IPS DF 4.7 (cell line): ENCODE measurements around the gene HIPK1.

Source experiments
- DNase-seq: peaks from one replicate; pipeline ENCODE4 v3.0.0-alpha.2; 2013; ENCODE audit warnings: low spot score; ENCODE audit errors: extremely low read depth

HIPK1 gene

DNA sequence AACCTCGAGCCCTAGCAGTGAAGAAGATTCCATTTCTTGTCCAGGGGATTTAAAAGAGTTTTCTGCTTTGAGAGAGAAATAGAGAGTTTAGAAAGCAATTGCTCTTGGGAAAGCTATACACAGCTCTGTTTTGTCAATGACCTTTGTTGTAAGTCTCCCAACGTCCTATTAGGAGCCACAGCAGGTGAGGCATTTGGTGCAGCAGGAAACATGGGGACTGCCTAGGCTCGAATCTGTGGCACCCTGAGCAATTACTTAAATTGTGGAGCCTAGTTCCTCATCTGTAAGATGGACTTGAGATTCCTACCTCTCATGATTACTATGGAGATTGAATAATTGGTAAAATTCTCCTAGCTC is 15.8 kb upstream of the HIPK1 start:
- no peak for DNase-seq

DNA sequence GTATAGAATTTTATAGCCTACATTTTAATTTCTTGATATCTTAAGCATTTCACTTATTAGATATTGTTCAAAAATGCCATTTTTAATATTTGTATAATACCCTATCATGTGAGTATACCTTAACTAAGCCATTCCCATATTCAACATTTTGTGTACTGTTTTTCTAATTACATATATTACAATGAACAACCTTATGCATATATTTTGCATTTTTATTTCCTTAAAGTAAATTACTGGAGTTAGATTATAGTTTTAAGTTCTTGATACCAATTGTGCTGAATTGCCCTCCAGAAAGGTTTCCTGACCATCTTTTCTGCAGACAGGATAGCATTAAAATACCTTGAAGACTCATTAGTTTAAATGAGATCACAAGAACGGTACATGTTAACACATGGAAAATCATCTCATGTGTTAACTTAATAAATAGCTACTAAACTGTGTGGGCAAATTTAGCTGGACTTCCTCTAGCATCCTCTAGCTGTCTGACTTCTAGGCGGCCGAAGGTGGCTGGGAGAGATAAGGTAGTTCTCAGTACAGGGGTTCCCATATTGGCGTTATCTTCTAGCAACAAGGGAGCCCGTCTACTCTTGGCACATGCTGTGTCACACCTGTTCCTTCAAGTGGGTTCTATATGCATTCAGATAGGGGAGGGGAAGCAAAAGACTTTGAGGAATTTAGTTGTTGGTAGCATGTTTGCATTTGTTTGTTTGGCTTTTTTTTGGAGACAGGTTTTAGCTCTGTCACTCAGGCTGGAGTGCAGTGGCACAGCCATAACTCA is 15.0 kb upstream of the HIPK1 start:
- DNase-seq = no peak

DNA sequence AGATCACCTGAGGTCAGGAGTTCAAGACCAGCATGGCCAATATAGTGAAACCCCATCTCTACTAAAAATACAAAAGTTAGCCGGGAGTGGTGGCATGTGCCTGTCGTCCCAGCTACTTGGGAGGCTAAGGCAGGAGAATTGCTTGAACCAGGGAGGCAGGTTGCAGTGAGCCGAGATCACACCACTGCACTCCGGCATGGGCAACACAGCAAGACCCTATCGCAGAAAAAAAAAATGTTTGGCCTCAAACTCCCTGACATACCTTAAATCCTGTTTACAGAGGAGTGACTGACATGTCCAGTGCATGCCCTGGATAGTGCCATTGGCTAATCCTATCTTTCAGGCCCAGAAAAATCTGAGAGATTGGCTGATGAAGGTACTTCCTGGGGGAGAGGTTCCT is 12.2 kb upstream of the HIPK1 start:
- DNase-seq = no peak

DNA sequence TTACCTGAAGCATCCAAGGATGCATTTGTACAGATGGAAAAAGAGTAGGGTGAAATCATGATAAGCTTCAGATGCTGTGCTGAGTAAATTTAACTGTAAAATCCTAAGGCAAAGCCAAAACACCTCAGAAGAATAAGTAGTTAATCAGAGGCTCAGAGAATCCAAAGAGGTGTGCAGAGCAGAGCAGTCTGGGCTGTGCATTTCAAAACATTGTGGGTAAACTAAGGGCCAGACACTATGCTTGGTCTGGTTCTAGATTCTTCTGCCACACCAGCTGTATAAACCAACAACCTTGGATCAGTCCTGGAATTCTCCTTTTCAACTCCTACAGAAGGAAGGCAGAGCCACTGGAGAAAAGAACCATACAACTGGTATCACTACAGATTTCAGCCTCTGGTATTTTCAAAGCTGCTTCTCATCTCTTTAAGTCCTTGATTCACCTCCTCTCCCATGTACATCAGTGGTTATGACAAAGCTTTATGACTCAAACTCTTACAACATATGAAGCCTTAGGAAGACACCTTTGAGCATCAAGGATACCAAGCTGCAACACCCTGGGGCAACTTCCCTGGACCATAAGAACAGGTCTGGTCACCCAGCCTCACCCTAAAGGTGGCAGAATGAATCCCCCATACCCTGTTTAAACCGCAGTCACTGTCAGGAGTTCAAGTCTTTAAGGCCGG is 11.6 kb upstream of the HIPK1 start:
- DNase-seq = no peak

DNA sequence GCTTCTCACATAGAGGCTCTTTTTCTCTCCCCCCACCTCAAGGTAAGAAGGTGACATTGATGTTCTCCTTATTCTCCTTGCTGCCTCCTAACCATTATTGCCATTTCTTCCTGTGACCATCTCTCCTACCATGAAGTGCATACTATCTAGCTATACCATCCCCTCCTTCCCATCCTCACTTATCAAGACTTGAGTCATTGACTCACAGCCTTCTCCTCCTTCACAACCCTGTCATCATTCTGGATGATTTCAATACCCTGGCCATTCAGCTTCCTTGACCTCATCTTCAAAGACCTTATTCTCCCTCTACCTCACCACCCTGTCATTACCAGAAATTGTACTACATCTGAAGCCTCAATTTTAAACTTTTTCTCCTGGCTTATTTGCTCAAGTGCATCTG is 10.9 kb upstream of the HIPK1 start:
- DNase-seq = no peak

DNA sequence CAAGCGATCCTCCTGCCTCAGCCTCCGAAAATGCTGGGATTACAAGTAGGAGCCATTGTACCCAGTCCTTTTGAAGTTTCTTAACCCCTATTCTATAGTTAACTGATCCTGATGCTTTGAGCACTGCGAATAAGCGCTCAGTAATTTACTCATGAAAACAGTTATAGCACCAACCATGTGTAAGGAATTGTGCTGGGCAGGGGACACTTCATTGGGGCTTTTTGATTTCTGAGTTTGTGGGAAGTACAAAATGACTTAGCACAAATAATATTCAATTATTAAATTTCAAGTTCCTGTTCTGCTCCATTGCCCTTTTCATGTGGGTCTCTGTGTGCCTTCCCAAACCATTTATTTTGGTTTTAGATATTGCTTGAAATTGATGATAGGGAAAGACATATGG is 6.2 kb upstream of the HIPK1 start:
- no peak for DNase-seq

DNA sequence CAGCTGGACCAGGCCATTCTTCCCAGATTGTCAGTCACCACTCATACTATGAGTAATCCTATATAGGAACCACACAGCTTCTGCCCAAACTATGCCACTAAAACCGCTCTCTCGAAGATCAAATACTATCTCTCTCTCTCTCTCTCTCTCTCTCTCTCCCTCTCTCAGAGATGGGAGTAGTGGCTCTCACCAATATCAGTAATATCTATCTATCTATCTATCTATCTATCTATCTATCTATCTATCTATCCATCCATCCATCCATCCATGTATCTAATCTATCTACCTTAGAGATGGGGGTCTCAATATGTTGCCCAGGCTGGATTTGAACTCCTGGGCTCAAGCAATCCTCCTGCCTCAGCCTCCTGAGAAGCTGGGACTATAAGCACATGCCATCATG is 4.7 kb upstream of the HIPK1 start:
- no peak for DNase-seq

DNA sequence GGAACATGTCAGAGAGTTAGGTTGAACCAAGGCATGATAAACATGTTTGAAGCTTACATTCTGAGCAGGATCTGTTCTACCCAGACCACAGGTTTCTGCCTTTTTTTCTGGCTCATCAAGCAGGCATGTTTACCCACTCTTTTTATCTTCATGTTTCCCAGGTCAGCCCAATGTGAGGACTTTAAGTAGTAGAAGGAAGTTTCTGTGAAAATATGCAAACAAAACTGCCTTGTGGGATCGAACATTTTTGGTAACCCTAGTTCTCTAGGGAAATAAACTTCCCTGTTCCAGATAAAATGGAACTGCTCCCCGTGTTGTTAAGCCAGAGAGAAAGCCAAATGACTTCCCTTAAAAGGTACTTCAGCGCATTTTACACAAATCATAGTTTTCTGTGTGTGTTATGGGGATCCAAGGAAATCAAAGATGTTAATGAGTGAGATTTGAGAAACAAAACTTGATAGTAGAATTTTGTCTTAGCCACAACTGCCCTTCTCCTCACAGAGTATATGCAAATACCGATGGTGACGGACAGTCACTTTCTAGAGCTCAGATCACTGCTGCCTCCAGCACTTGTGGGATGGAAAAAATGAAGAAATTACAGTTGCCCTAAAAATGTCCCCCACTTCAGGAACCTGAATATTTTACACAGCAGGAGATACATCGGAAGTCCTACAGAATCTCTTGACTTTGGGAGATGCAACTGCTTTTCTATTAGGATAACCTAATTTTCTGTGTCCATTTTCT is 765 bp upstream of the HIPK1 start:
- DNase-seq = no peak

DNA sequence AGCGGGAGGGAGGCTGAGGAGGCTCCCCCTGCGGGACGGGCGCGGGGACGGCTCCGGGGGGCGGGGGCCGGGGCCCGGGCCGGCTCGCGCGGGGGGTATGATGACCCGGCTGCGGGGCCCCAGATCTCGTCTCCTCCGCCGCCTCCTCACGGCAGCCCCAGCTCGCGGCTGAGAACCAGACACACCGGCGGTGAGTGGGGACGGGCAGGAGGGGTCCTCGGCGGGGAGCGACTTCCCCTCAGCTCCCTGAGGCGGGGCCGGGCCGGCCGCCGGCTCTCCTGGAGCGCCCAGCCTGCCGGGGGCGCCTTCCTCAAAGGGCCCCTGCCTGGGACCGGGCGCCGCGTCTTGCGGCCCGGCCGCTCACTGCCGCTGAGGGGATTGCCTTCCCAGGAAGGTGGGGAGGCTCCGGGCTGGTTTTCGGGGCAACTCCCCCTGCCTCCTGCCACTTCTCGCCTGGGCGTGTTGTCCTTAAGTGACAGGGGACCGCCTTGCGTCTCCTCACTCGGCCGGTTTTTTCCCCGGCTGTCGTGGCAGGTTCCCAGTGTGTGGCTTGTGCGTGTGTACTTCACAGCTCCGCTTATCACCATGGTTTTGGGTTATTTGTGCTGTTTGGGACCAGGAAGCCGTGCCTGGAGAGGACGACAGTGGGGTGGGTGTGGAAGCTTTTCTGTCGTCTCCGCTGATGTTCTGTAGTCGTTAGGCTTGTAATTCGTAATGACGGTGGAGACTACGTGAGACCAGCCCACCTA is 800 bp downstream of the HIPK1 start:
- no peak for DNase-seq

DNA sequence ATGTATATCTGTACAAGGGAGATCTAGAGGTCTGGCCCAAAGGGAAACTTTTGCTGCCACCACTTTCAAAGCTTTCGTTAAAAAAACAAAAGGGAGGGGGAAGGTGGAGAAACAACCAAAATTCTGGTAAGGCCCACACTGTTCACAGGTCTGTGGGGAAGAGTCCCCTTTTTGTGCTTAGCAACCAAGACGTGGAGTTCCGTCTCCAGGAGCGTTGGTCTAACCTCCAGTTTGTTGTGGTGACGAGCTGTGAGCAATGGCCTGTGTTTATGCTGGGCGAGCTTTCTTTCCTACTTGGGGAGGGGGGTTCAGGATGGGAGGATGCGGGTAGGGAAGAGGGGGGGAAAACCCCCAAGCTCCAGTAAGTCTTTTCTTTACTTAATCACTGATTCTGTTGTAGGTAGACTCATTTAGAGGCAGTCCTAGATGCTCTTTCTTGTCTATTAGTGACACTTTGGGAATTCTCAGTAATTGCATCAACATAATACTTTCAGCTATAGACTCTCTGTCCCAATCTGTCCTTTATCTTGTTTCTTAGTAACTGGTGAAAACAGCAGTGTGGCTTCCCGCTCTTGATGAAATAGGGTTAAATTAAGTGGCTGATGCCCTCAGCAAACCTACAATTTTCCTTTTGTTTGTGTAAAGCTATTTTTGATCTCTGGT is 1.5 kb downstream of the HIPK1 start:
- no peak for DNase-seq

DNA sequence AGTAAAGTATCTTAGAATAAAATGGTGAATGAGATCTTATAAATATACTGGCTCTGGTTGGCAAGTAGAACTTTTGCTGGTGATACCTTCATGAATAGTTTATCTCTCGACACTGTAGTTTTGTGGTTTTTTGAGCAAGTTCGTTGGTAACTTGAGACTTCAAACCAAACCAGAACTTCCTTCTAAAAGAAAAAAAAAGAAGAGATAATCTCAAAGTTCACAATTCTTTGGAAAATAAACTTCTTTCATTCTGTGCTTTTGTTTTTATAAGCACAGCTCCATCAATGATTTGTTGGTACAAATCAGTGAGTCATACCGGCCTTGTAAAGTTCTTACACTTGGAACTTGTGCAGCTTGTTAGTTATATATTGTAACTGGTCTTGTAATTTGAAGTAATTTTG is 2.3 kb downstream of the HIPK1 start:
- no peak for DNase-seq

DNA sequence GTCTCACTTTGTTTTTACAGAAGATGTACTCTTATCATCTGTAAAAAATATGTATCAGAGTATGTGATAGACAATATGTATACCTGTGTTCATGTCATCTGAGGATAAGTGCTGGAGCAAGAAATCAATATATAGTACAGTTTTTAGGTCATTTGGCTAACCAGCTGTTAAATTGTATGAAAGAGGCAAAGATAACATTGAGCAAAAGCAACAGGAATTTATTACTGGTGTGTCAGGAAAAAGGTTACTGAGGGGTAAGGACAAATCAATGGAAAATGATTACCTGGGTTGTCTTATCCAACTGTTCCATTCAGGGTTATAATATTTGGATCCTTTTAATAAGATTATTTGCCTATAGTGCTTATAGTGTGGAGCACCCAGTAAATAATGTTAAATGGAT is 4.9 kb downstream of the HIPK1 start:
- DNase-seq = no peak

DNA sequence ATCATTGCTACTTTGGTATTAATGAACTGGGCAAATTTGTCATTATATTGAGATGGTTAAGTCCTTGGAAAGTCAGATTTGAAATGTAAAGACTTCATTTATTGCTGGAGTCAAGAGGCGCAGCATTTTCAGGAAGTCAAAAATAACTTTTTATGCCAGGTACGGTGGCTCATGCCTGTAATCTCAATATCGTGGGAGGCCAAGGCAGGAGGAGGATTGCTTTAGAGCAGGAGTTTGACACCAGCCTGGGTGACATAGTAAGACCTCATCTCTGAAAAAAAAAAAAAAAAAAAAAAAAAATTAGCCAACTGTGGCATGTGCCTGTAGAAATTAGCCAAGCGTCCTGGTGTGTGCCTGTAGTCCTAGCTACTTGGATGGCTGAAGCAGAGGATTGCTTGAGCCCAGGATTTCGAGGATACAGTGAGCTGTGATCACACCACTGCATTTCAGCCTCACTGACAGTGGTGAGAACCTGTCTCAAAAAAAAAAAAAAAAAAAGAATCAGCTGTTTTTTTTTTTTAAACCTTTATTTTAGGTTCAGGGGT is 5.5 kb downstream of the HIPK1 start:
- no peak for DNase-seq

DNA sequence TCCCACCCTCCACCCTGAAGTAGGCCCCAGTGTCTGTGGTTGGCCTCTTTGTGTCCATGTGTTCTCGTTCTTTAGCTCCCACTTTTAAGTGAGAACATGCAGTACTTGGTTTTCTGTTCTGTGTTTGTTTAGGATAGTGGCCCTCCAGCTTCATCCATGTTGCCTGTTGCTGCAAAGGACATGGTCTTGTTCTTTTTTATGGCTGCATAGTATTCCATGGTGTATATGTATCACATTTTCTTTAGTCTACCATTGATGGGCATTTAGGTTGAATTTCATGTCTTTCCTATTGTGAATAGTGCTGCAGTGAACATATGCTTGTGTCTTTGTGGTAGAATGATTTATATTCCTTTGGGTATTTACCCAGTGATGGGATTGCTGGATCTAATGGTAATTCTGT is 6.1 kb downstream of the HIPK1 start:
- DNase-seq = no peak

DNA sequence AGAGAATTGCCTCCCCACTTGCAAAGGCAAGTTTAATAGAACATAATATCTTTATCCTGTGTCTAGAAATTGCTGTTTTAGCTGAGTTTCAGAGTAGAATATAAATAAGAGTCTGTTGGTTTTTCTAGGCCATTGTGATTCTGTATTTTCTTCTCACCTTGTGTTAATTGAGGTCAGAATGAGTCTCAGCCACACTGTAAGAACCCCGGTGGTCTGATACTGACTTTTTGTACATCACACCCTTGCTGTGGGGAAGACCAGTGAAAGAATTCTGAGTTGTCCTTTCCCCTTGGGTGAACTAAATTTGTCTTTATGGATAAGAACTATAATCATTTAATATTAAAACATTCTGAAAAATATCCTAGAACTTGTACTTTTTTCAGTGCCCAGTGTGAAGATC is 6.8 kb downstream of the HIPK1 start:
- no peak for DNase-seq

DNA sequence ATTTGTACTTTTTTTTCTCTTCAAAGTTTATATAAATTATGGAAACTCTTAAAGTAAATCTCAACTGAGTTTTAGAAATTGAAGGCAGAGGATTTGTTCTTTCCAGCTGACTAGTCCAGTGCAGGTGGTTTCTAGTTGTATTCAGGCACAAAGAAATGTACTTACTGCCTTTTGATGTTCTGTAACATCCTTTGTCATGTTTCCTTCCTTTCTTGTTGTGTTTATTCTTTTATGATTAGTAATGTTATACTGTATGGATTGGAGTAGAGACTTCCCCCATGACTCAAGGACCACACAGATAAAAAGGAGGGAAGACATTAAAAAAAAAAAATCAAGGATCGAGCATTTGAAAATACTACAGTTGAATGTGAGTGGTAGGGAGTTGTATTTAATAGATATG is 8.0 kb downstream of the HIPK1 start:
- DNase-seq = no peak

DNA sequence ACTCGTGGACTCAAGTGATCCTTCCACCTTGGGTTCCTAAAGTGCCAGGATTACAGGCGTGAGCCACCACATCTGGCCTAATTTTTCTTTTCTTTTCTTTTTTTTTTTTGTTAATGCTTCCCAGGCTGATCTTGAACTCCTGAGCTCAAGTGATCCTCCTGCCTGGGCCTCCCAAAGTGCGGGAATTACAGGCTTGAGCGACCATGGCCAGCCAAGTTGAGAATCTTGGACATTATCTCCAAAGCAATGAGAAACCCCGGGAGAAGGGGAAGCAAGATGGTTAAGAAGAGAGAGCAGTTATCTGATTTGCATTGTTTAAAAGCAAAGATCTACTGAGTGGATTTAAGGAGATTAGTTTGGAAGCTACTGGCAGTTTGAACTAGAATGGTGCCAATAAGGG is 9.1 kb downstream of the HIPK1 start:
- no peak for DNase-seq

DNA sequence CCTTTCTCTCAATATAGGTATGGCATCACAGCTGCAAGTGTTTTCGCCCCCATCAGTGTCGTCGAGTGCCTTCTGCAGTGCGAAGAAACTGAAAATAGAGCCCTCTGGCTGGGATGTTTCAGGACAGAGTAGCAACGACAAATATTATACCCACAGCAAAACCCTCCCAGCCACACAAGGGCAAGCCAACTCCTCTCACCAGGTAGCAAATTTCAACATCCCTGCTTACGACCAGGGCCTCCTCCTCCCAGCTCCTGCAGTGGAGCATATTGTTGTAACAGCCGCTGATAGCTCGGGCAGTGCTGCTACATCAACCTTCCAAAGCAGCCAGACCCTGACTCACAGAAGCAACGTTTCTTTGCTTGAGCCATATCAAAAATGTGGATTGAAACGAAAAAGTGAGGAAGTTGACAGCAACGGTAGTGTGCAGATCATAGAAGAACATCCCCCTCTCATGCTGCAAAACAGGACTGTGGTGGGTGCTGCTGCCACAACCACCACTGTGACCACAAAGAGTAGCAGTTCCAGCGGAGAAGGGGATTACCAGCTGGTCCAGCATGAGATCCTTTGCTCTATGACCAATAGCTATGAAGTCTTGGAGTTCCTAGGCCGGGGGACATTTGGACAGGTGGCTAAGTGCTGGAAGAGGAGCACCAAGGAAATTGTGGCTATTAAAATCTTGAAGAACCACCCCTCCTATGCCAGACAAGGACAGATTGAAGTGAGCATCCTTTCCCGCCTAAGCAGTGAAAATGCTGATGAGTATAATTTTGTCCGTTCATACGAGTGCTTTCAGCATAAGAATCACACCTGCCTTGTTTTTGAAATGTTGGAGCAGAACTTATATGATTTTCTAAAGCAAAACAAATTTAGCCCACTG is 11.5 kb downstream of the HIPK1 start:
- no peak for DNase-seq

DNA sequence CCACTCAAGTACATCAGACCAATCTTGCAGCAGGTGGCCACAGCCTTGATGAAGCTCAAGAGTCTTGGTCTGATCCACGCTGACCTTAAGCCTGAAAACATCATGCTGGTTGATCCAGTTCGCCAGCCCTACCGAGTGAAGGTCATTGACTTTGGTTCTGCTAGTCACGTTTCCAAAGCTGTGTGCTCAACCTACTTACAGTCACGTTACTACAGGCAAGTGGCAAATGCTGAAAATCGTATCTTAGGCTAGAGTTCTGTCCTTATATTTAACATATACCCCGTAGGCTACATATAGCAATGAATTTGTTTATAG is 12.1 kb downstream of the HIPK1 start:
- no peak for DNase-seq

DNA sequence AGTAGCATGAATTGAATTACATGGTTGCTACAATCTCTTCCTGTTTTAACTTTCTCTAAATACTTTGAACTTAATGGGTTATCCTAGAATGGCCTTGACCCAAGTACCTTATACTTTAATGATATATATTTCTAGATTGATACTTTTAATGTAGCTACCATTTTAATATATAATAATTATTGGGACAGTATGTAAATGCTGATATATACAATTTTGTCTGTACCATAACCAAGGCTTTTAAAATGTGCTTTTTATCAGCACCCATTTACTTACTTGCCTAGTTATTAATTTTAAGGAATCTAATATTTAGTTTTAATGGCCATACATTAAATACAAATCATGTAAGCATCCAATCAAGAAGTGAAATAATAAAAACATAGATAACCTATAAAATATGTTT is 13.4 kb downstream of the HIPK1 start:
- no peak for DNase-seq
